Activated CD4-positive, alpha-beta T cell treated with anti-CD3 and anti-CD28 coated beads, Interleukin-2, amount 10 ng/mL, durations not matched to agents 7 days and 5 days (primary cell): ENCODE measurements around the gene APOC1. TPM values are rescaled to one million over a fixed set of nuclear protein-coding genes. Genes with fewer than 3 reads are reported as not detected.
"Not testable (repeated sequence)": the region's sequence is repeated elsewhere in the genome, so short reads cannot be mapped to it uniquely, and the experiment has no call there.

ENCODE experiments used
- CTCF ChIA-PET: fragments of 350-600 bp; sonication (Branson Sonifier 250); formaldehyde crosslinking; loops from one replicate; lab custom pipeline; 2021; ENCODE audit warnings: antibody characterized with exemption; lab: Charles Lee
- POLR2A ChIA-PET: fragments of 350-600 bp; sonication (Branson Sonifier 250); formaldehyde crosslinking; loops from one replicate; lab custom pipeline; 2021; ENCODE audit warnings: antibody characterized with exemption; lab: Charles Lee
- DNase-seq: peaks from one replicate; pipeline ENCODE4 v3.0.0-alpha.2; 2020
- H3K27ac Mint-ChIP-seq: one replicate; pipeline ENCODE4 v1.8.0; 2021; ENCODE audit warnings: mild to moderate bottlenecking, moderate library complexity, mixed read lengths
- H3K27me3 Mint-ChIP-seq: one replicate; pipeline ENCODE4 v1.8.0; 2021; ENCODE audit warnings: mixed read lengths
- H3K36me3 Mint-ChIP-seq: one replicate; pipeline ENCODE4 v1.8.0; 2021; ENCODE audit warnings: low read depth, mixed read lengths
- H3K4me1 Mint-ChIP-seq: one replicate; pipeline ENCODE4 v1.8.0; 2021; ENCODE audit warnings: mixed read lengths
- H3K4me3 Mint-ChIP-seq: one replicate; pipeline ENCODE4 v1.8.0; 2021; ENCODE audit warnings: mild to moderate bottlenecking, moderate library complexity, mixed read lengths
- H3K9me3 Mint-ChIP-seq: one replicate; pipeline ENCODE4 v1.8.0; 2021; ENCODE audit warnings: mixed read lengths
- total RNA-seq, 2 experiments: library from RNA; stranded (reverse); gene quantifications; one replicate each; pipeline ENCODE4 v1.2.3, GENCODE V29; 2021

APOC1 gene
- total RNA-seq, result not detected

DNA sequence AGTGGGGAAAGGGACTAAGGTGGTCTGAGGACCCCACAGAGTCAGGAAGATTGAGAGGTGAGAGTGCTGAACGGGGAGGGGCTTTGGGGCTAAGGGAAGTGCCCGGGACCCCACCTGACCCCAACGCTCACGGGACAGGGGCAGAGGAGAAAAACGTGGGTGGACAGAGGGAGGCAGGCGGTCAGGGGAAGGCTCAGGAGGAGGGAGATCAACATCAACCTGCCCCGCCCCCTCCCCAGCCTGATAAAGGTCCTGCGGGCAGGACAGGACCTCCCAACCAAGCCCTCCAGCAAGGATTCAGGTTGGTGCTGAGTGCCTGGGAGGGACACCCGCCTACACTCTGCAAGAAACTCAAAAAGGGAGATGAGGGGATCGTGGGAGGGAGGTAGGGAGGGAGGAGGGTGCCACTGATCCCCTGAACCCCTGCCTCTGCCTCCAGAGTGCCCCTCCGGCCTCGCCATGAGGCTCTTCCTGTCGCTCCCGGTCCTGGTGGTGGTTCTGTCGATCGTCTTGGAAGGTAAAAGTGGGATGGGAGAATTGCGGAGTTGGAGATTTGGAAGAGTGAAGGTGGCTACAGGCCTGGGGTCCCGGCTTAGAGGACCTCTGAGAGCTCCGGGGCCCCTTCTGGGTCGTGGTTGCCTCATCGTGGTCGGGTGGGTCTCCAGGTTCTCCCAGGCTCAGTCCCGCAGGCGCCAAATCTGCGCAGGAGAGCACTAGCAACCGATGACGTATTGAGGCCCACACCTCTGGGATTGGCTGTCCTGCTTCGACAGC lies at the start of gene APOC1:
Gene APOC1 (plus strand): TSS at position 176 of the 774 bp plus-strand sequence. CDS start 284 bp downstream, at position 460.
- H3K4me3 Mint-ChIP-seq, result peak within 1 kb of the TSS; percentile 88
- CTCF ChIA-PET, result interaction anchor here (0.6 to 0.7 kb wide), 2 partner anchors 11 to 778 kb away, joined by 3 read pairs; no protein-coding TSS in a partner anchor

GRCh38 chr19:44865196-44865767 lies 49.1 kb upstream of the APOC1 start:
- Mint-ChIP-seq H3K4me3 (no peak overlapping the region), H3K36me3 (no peaks in the 10 kb centered on the region), H3K27me3 (peaks cover 2% of the 10 kb centered on the region), H3K9me3 (no peaks in the 10 kb centered on the region), H3K4me1 (peaks cover 5% of the 10 kb centered on the region), H3K27ac (no peak overlapping the region)
- CTCF ChIA-PET, result no interaction called here
- POLR2A ChIA-PET, result no interaction called here
- DNase-seq, result no peak

More for the DNA sequence above, at the start of gene APOC1:
- DNase-seq, result peak; percentile 84
- peaks cover 26% of the 10 kb centered on the region for H3K27me3 Mint-ChIP-seq
- peaks cover 13% of the 10 kb centered on the region for H3K4me1 Mint-ChIP-seq
- not testable (repeated sequence) for H3K9me3 Mint-ChIP-seq, H3K36me3 Mint-ChIP-seq
- POLR2A ChIA-PET, result interaction anchor here (0.5 kb wide), 1 partner anchor 10 kb away, joined by 4 read pairs; no protein-coding TSS in a partner anchor
- H3K27ac Mint-ChIP-seq, result peak within 1 kb of the TSS; percentile 91

GRCh38 chr19:44866664-44867063 lies 47.7 kb upstream of the APOC1 start:
- H3K4me1 Mint-ChIP-seq, result peaks cover 5% of the 10 kb centered on the region
- no peak overlapping the region for H3K4me3 Mint-ChIP-seq
- DNase-seq, result no peak
- H3K27me3 Mint-ChIP-seq, result no peaks in the 10 kb centered on the region
- H3K9me3 Mint-ChIP-seq, result no peaks in the 10 kb centered on the region
- no peak overlapping the region for H3K27ac Mint-ChIP-seq
- no peaks in the 10 kb centered on the region for H3K36me3 Mint-ChIP-seq
- ChIA-PET POLR2A (no interaction called here), CTCF (no interaction called here)

DNA sequence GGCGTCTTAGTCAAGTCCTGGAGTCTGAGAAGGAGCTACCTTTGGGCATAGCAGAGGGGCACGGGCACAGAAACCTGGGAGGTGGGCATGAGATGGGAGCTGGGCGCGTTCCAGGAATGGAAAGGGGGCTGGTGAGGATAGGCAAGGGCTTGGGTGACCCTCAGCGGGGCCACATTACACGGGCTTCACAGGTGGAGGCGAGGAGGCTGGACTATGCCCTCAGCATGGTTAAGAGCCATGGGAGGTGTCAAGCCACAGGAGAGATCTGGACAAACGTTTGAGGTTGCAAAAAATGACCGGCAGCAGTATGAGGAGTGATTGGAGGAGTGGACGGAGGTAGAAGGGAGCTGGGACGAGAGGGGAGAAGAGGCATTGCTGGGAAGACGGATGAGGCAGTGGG lies 46.8 kb upstream of the APOC1 start:
- peaks cover 5% of the 10 kb centered on the region for H3K4me1 Mint-ChIP-seq
- no peak overlapping the region for H3K4me3 Mint-ChIP-seq
- no peaks in the 10 kb centered on the region for H3K36me3 Mint-ChIP-seq
- no peaks in the 10 kb centered on the region for H3K9me3 Mint-ChIP-seq
- no peak overlapping the region for H3K27ac Mint-ChIP-seq
- CTCF ChIA-PET, result no interaction called here
- H3K27me3 Mint-ChIP-seq, result no peaks in the 10 kb centered on the region
- DNase-seq, result no peak
- POLR2A ChIA-PET, result no interaction called here

- no peak for DNase-seq
- no peaks in the 10 kb centered on the region for H3K36me3 Mint-ChIP-seq
- CTCF ChIA-PET, result no interaction called here
- H3K4me1 Mint-ChIP-seq, result peaks cover 5% of the 10 kb centered on the region
- H3K27ac Mint-ChIP-seq, result no peak overlapping the region
- H3K27me3 Mint-ChIP-seq, result no peaks in the 10 kb centered on the region
- no peak overlapping the region for H3K4me3 Mint-ChIP-seq
- POLR2A ChIA-PET, result interaction anchor here (0.6 kb wide), 1 partner anchor 194 kb away, joined by 3 read pairs; no protein-coding TSS in a partner anchor
- H3K9me3 Mint-ChIP-seq, result no peaks in the 10 kb centered on the region
These were observed 44.5 kb upstream of the APOC1 start for GRCh38 chr19:44869733-44870470.

GRCh38 chr19:44871809-44872208 lies 42.6 kb upstream of the APOC1 start:
- Mint-ChIP-seq H3K4me1 (no peaks in the 10 kb centered on the region), H3K9me3 (no peaks in the 10 kb centered on the region), H3K36me3 (no peaks in the 10 kb centered on the region), H3K27ac (no peak overlapping the region), H3K4me3 (no peak overlapping the region), H3K27me3 (no peaks in the 10 kb centered on the region)
- no peak for DNase-seq
- POLR2A ChIA-PET, result no interaction called here
- CTCF ChIA-PET, result no interaction called here

DNA sequence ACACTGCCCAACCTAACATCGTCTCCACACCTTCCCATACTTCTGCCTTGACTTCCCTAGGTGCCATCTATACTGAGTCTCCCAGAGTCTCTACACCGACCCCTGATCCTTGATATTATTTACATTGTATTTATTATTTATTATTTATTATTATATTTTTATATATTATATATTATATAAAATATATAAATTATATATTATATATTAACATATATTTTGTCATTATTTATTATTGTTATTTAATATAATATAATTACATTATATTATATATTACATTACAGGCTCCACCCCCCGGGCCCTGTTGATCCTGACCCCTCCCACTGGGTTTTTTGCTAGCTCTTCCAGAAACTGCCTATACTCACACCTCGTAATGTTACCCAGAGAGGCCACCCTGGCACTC lies 41.7 kb upstream of the APOC1 start:
- no peak for DNase-seq
- no peaks in the 10 kb centered on the region for H3K9me3 Mint-ChIP-seq
- H3K27ac Mint-ChIP-seq, result no peak overlapping the region
- no peak overlapping the region for H3K4me3 Mint-ChIP-seq
- H3K4me1 Mint-ChIP-seq, result peaks cover 4% of the 10 kb centered on the region
- no peaks in the 10 kb centered on the region for H3K36me3 Mint-ChIP-seq
- no peaks in the 10 kb centered on the region for H3K27me3 Mint-ChIP-seq
- ChIA-PET CTCF (interaction anchor here (0.6 kb wide), 1 partner anchor 23 kb away, joined by 3 read pairs; no protein-coding TSS in a partner anchor), POLR2A (no interaction called here)

DNA sequence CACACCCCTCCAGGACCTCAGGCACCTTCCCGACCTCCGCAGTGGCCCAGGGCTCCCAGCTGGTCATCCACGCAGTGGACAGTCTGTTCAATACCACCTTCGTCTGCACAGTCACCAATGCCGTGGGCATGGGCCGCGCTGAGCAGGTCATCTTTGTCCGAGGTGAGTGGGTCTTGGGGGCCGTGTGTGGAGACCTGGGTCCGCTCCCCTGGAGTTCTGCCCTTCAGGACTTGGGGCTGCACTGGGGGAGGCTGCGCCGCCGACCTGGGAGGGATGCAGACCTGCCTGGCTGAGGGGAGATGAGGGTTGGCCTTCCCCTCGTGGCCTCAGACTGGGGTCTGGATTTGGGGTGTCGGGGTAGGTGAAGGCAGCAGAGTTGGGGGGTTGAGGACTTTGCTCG lies 40.1 kb upstream of the APOC1 start:
- Mint-ChIP-seq H3K9me3 (no peaks in the 10 kb centered on the region), H3K36me3 (no peaks in the 10 kb centered on the region), H3K4me1 (peaks cover 4% of the 10 kb centered on the region), H3K27ac (no peak overlapping the region), H3K27me3 (no peaks in the 10 kb centered on the region), H3K4me3 (no peak overlapping the region)
- ChIA-PET POLR2A (no interaction called here), CTCF (interaction anchor here (1.6 kb wide), 1 partner anchor 11 kb away, joined by 3 read pairs; no protein-coding TSS in a partner anchor)
- DNase-seq, result no peak

DNA sequence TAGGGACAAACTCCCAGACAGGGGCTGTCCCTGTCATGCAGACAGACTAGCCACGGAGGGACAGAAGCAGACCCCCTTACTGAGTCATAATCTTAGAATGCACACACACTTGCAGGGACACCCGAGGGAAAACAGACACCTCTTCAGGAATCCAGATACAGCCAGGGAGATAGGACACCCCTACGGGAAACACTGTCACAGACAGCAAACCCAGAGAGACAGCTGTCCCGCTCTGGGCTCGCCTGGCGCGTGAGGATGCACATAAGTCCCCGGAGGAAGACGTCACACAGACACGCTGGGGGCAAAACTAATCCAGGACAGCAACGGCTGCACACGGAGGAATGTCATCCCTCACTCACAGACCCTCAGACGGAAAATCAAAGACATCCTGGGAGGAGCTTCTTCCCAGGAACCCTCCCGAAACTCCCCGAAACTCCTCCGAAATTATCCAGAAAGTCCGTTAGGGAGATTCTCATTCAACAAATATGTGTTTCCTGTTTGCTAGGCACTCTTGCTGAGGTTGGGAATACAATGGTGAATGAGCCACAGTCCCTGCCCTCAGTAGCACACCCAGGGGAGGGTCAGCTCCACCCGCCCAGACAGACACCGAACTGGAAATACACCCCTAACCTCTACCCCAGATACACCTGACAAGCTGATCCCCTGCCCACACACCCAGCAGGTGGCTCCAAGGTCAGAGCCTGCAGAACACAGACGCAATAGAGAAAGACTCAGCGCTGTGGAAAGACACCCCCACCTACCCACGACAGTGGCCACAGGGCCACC lies 38.5 kb upstream of the APOC1 start:
- H3K27ac Mint-ChIP-seq, result no peak overlapping the region
- ChIA-PET CTCF (no interaction called here), POLR2A (no interaction called here)
- no peaks in the 10 kb centered on the region for H3K27me3 Mint-ChIP-seq
- no peaks in the 10 kb centered on the region for H3K9me3 Mint-ChIP-seq
- H3K4me1 Mint-ChIP-seq, result peaks cover 4% of the 10 kb centered on the region
- H3K36me3 Mint-ChIP-seq, result no peaks in the 10 kb centered on the region
- H3K4me3 Mint-ChIP-seq, result no peak overlapping the region
- DNase-seq, result no peak

- H3K4me3 Mint-ChIP-seq, result no peak overlapping the region
- POLR2A ChIA-PET, result no interaction called here
- peaks cover 4% of the 10 kb centered on the region for H3K4me1 Mint-ChIP-seq
- H3K9me3 Mint-ChIP-seq, result no peaks in the 10 kb centered on the region
- no peaks in the 10 kb centered on the region for H3K27me3 Mint-ChIP-seq
- H3K36me3 Mint-ChIP-seq, result no peaks in the 10 kb centered on the region
- no peak for DNase-seq
- no peak overlapping the region for H3K27ac Mint-ChIP-seq
- CTCF ChIA-PET, result no interaction called here
These were observed 37.4 kb upstream of the APOC1 start for GRCh38 chr19:44876930-44877535.

DNA sequence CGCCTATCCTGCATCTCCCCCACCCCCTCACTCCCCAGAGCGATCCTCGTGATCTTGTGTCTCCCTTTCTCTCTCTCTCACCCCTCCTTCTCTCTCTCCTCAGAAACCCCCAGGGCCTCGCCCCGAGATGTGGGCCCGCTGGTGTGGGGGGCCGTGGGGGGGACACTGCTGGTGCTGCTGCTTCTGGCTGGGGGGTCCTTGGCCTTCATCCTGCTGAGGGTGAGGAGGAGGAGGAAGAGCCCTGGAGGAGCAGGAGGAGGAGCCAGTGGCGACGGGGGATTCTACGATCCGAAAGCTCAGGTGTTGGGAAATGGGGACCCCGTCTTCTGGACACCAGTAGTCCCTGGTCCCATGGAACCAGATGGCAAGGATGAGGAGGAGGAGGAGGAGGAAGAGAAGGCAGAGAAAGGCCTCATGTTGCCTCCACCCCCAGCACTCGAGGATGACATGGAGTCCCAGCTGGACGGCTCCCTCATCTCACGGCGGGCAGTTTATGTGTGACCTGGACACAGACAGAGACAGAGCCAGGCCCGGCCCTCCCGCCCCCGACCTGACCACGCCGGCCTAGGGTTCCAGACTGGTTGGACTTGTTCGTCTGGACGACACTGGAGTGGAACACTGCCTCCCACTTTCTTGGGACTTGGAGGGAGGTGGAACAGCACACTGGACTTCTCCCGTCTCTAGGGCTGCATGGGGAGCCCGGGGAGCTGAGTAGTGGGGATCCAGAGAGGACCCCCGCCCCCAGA lies 36.1 kb upstream of the APOC1 start:
- H3K27me3 Mint-ChIP-seq, result no peaks in the 10 kb centered on the region
- DNase-seq, result no peak
- H3K4me3 Mint-ChIP-seq, result no peak overlapping the region
- ChIA-PET POLR2A (interaction anchor here (0.6 kb wide), 1 partner anchor 27 kb away, joined by 3 read pairs; no protein-coding TSS in a partner anchor), CTCF (no interaction called here)
- H3K4me1 Mint-ChIP-seq, result peaks cover 4% of the 10 kb centered on the region
- H3K9me3 Mint-ChIP-seq, result no peaks in the 10 kb centered on the region
- H3K36me3 Mint-ChIP-seq, result no peaks in the 10 kb centered on the region
- no peak overlapping the region for H3K27ac Mint-ChIP-seq
